Breast epithelium (tissue), 3 donors: ENCODE data around the gene CHST2.

Experiments
- POLR2A ChIP-seq: fragments of 450-650 bp; IDR thresholded peaks from one replicate; pipeline ENCODE4 v1.6.1; 2016; ENCODE audit warnings: antibody characterized with exemption, mild to moderate bottlenecking, moderate library complexity
- POLR2AphosphoS5 ChIP-seq, 3 donors: sonication (generic); formaldehyde crosslinking; IDR thresholded peaks; one replicate each; pipeline ENCODE4 v1.6.1; 2017; ENCODE audit warnings: antibody characterized with exemption in 3 of 3
- TF ChIP-seq, protein P1 (sequence below), 3 donors: fragments of 450-650 bp; IDR thresholded peaks; one replicate each; pipeline ENCODE4 v1.5.1; 2016 to 2017; ENCODE audit warnings: antibody characterized with exemption in 3 of 3, mild to moderate bottlenecking in 3 of 3, moderate library complexity in 3 of 3

DNA sequence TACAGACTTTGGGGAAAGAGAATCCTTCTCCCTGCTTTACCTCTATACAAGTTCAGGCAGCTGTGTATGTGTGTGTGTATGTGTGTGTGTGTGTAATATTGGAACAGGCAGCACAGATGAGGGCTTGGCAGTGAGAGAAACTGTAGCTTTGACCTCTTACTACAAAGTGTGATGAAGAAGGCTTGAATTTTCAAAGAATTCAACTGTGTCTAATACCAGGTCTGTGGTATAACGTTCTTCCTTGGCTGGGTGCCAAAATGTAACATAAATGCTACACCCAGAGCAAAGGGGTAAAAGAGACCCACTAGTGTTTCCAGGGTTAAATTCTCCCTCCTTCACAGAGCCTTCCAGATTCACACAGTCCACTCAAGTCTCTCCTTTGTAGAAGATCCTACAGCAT lies 51.1 kb downstream of the CHST2 start:
- TF ChIP-seq, protein P1, sequence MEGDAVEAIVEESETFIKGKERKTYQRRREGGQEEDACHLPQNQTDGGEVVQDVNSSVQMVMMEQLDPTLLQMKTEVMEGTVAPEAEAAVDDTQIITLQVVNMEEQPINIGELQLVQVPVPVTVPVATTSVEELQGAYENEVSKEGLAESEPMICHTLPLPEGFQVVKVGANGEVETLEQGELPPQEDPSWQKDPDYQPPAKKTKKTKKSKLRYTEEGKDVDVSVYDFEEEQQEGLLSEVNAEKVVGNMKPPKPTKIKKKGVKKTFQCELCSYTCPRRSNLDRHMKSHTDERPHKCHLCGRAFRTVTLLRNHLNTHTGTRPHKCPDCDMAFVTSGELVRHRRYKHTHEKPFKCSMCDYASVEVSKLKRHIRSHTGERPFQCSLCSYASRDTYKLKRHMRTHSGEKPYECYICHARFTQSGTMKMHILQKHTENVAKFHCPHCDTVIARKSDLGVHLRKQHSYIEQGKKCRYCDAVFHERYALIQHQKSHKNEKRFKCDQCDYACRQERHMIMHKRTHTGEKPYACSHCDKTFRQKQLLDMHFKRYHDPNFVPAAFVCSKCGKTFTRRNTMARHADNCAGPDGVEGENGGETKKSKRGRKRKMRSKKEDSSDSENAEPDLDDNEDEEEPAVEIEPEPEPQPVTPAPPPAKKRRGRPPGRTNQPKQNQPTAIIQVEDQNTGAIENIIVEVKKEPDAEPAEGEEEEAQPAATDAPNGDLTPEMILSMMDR (IDR thresholded peaks at IDR 0.05): no peak
- no peak for TF ChIP-seq POLR2AphosphoS5 (IDR thresholded peaks at IDR 0.05)
- TF ChIP-seq POLR2A: no peak
